HEK293 (cell line): ENCODE measurements around the gene ECM1.

ENCODE experiments used
- CTCF ChIA-PET: fragments of 350-600 bp; formaldehyde crosslinking; extraction: SDS; loops from one replicate; lab custom pipeline; 2021; ENCODE audit warnings: antibody characterized with exemption; lab: Yijun Ruan, JAX
- POLR2A ChIA-PET: fragments of 300-600 bp; formaldehyde crosslinking; extraction: SDS; loops from one replicate; lab custom pipeline; 2020; ENCODE audit warnings: antibody characterized with exemption, inconsistent platforms; lab: Yijun Ruan, JAX
- H3K27ac ChIP-seq: fragments of 200-500 bp; sonication (Bioruptor generic); 2 replicates; pipeline ENCODE4 v1.5.1; 2014; ENCODE audit warnings: low read depth, low read length, control low read depth, inconsistent platforms; ENCODE audit errors: extremely low read depth
- H3K36me3 ChIP-seq, 2 experiments: fragments of 200-500 bp in 1 of 2; sonication (Bioruptor generic) in 1 of 2; 1 replicate in 1 of 2; 2 replicates in 1 of 2; pipeline ENCODE4 v1.5.1; 2014 to 2017; ENCODE audit warnings: inconsistent platforms in 2 of 2, low read length in 2 of 2; ENCODE audit not compliant: control insufficient read depth in 2 of 2, insufficient read depth in 1 of 2
- H3K4me1 ChIP-seq: fragments of 200-500 bp; sonication (Bioruptor generic); 2 replicates; pipeline ENCODE4 v1.5.1; 2014; ENCODE audit warnings: mild to moderate bottlenecking, low read length, inconsistent platforms; ENCODE audit not compliant: control insufficient read depth, insufficient read depth
- H3K4me3 ChIP-seq: 2 replicates; pipeline ENCODE4 v1.5.1; 2011; ENCODE audit warnings: low read depth, mild to moderate bottlenecking, control low read depth, low read length, moderate library complexity
- H3K9me3 ChIP-seq: fragments of 200-500 bp; sonication (Bioruptor generic); 2 replicates; pipeline ENCODE4 v1.5.1; 2014; ENCODE audit warnings: low read depth, low read length, inconsistent platforms; ENCODE audit not compliant: control insufficient read depth, insufficient read depth
- GLIS1 ChIP-seq: fragments of 450-650 bp; formaldehyde crosslinking; IDR thresholded peaks from 2 replicates; pipeline ENCODE4 v1.5.1; 2016; ENCODE audit warnings: missing biosample characterization, missing genetic modification characterization
- KLF9 ChIP-seq: fragments of 450-650 bp; formaldehyde crosslinking; IDR thresholded peaks from 2 replicates; pipeline ENCODE4 v1.5.1; 2016; ENCODE audit warnings: missing biosample characterization, missing genetic modification characterization, low read depth
- MYNN ChIP-seq: fragments of 450-650 bp; formaldehyde crosslinking; IDR thresholded peaks from 2 replicates; pipeline ENCODE4 v1.5.1; 2016; ENCODE audit warnings: missing biosample characterization, missing genetic modification characterization, borderline replicate concordance
- PRDM1 ChIP-seq: fragments of 450-650 bp; formaldehyde crosslinking; IDR thresholded peaks from 2 replicates; pipeline ENCODE4; 2016; ENCODE audit warnings: missing biosample characterization, missing genetic modification characterization
- WT1 ChIP-seq: fragments of 450-650 bp; formaldehyde crosslinking; IDR thresholded peaks from 2 replicates; pipeline ENCODE4 v1.5.1; 2016; ENCODE audit warnings: missing biosample characterization, missing genetic modification characterization
- ZNF155 ChIP-seq: fragments of 450-650 bp; formaldehyde crosslinking; IDR thresholded peaks from 2 replicates; pipeline ENCODE4 v1.5.1; 2016; ENCODE audit warnings: missing biosample characterization, missing genetic modification characterization
- ZNF157 ChIP-seq: fragments of 450-650 bp; formaldehyde crosslinking; IDR thresholded peaks from 2 replicates; pipeline ENCODE4 v1.5.1; 2016; ENCODE audit warnings: missing biosample characterization, missing genetic modification characterization
- ZNF221 ChIP-seq: fragments of 450-650 bp; formaldehyde crosslinking; IDR thresholded peaks from 2 replicates; pipeline ENCODE4 v1.5.1; 2017; ENCODE audit warnings: missing biosample characterization, missing genetic modification characterization, borderline replicate concordance
- ZNF311 ChIP-seq: fragments of 450-650 bp; formaldehyde crosslinking; IDR thresholded peaks from 2 replicates; pipeline ENCODE4 v1.5.1; 2017; ENCODE audit warnings: missing biosample characterization, missing genetic modification characterization, borderline replicate concordance
- ZNF366 ChIP-seq: fragments of 450-650 bp; formaldehyde crosslinking; conservative IDR thresholded peaks from 2 replicates; pipeline ENCODE4 v1.5.1; 2016; ENCODE audit warnings: missing biosample characterization, missing genetic modification characterization
- ZNF423 ChIP-seq: fragments of 450-650 bp; formaldehyde crosslinking; IDR thresholded peaks from 2 replicates; pipeline ENCODE4 v1.5.1; 2016; ENCODE audit warnings: missing biosample characterization, missing genetic modification characterization
- ZNF600 ChIP-seq: fragments of 450-650 bp; formaldehyde crosslinking; IDR thresholded peaks from 2 replicates; pipeline ENCODE4 v1.5.1; 2016; ENCODE audit warnings: missing biosample characterization, missing genetic modification characterization
- ZNF629 ChIP-seq: fragments of 450-650 bp; formaldehyde crosslinking; IDR thresholded peaks from 2 replicates; pipeline ENCODE4 v1.5.1; 2017; ENCODE audit warnings: missing biosample characterization, missing genetic modification characterization
- ZNF654 ChIP-seq: fragments of 450-650 bp; formaldehyde crosslinking; IDR thresholded peaks from 2 replicates; pipeline ENCODE4 v1.5.1; 2016; ENCODE audit warnings: low read depth, missing biosample characterization, missing genetic modification characterization
- ZNF701 ChIP-seq: fragments of 450-650 bp; formaldehyde crosslinking; IDR thresholded peaks from 2 replicates; pipeline ENCODE4 v1.5.1; 2016; ENCODE audit warnings: missing biosample characterization, missing genetic modification characterization
- ZNF76 ChIP-seq: fragments of 450-650 bp; formaldehyde crosslinking; IDR thresholded peaks from 2 replicates; pipeline ENCODE4; 2016; ENCODE audit warnings: low read depth, missing biosample characterization, missing genetic modification characterization, borderline replicate concordance
- ZNF791 ChIP-seq: fragments of 450-650 bp; formaldehyde crosslinking; IDR thresholded peaks from 2 replicates; pipeline ENCODE4 v1.5.1; 2016; ENCODE audit warnings: missing biosample characterization, missing genetic modification characterization
- ZSCAN16 ChIP-seq: fragments of 450-650 bp; formaldehyde crosslinking; IDR thresholded peaks from 2 replicates; pipeline ENCODE4 v1.5.1; 2016; ENCODE audit warnings: missing biosample characterization, missing genetic modification characterization
- TF ChIP-seq, protein P1 (sequence below): fragments of 450-650 bp; formaldehyde crosslinking; IDR thresholded peaks from 2 replicates; pipeline ENCODE4 v1.5.1; 2017; ENCODE audit warnings: missing biosample characterization, mild to moderate bottlenecking, missing genetic modification characterization, moderate library complexity
- TF ChIP-seq, protein P2 (sequence below): fragments of 450-650 bp; formaldehyde crosslinking; IDR thresholded peaks from 2 replicates; pipeline ENCODE4 v1.5.1; 2017; ENCODE audit warnings: missing biosample characterization, missing genetic modification characterization
- TF ChIP-seq, protein P3 (sequence below): fragments of 450-650 bp; formaldehyde crosslinking; IDR thresholded peaks from 2 replicates; pipeline ENCODE4 v1.5.1; 2017; ENCODE audit warnings: missing biosample characterization, missing genetic modification characterization
- TF ChIP-seq, protein P4 (sequence below): fragments of 450-650 bp; formaldehyde crosslinking; IDR thresholded peaks from 2 replicates; pipeline ENCODE4 v1.5.1; 2016; ENCODE audit warnings: missing biosample characterization, missing genetic modification characterization

ECM1 gene

DNA sequence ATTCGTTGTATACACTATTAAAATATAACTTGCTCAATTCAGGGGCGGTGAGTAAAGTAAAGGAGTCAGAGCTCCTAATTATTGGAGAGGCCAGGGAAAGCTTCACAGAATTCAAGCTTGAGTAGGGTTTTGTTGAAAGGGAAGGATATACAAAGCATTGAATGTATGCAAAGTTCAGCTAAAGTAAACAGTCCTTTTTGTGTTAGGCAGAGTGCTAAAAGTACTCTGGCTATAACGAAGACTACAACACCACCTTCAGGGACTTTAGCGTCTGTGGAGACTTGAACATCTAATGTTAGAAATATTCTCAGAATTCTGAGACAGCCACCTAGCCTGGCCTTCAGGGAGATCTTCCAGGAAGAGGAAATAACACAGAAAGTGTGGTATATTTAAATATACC lies 8.7 kb downstream of the ECM1 start:
- Histone ChIP-seq H3K4me3 (no peak overlapping the region), H3K36me3 (peaks cover 0 to 8% of the 10 kb centered on the region in 2 experiments; a peak in 2 of 3 replicates), H3K9me3 (no peaks in the 10 kb centered on the region), H3K4me1 (no peaks in the 10 kb centered on the region), H3K27ac (no peak overlapping the region)
- POLR2A ChIA-PET: interaction anchor here (0.7 to 2.0 kb wide), 9 partner anchors 13 to 63 kb away, joined by 3 to 9 read pairs (median 5); partner anchors contain the start of gene MCL1
- CTCF ChIA-PET: interaction anchor here (1.0 to 6.6 kb wide), 7 partner anchors 13 to 260 kb away, joined by 3 to 50 read pairs (median 5); no protein-coding TSS in a partner anchor
- TF ChIP-seq ZNF701 (tag by site-specific recombination) (no peak), ZNF654 (tag by site-specific recombination) (peak; percentile 46), PRDM1 (tag by site-specific recombination) (0 out of 2 replicates have a peak, but pooled peaks have one; percentile 24), WT1 (tag by site-specific recombination) (no peak)
- TF ChIP-seq, all 188 proteins: peak for 2

DNA sequence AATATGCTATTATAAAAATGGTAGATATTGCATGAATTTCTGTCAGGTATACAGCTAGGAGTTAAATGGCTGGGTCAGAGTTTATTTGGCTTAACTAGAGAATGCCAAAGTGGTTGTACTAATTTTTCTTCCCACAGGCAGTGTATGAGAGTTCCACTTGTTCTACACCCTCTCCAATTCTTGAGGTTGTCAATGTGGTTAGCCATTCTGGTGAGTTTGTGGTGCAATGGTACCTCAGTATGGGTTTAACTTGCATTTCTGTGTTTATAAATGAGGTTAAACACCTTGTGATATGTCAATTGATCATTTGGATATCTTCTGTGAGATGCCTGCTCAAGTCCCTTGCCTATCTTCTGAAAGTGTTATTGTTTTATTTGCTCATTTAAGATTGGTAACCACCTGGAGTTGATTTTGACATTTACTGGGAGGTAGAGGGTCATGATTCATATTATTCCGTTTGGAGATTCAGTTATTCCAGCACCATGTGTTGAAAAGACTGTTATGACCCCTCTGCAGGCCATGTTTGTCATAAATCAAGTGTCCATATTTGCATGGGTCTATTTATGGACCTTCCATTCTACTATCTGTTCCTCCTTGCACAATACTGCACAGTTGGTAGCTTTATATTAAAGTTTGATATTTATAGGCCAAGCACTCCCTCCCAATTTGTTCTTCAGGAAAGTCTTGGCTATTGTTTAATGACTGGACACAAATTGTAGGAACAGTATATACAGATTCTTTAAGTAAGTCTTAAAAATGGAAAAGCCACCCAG lies 13.5 kb downstream of the ECM1 start:
- ChIA-PET POLR2A (interaction anchor here (0.6 kb wide), 1 partner anchor 55 kb away, joined by 5 read pairs; no protein-coding TSS in a partner anchor), CTCF (interaction anchor here (6.6 kb wide), 1 partner anchor 12 kb away, joined by 50 read pairs; no protein-coding TSS in a partner anchor)
- Histone ChIP-seq H3K4me3 (no peak overlapping the region), H3K4me1 (no peaks in the 10 kb centered on the region), H3K27ac (no peak overlapping the region), H3K9me3 (no peaks in the 10 kb centered on the region), H3K36me3 (no peaks in the 10 kb centered on the region; a peak in 1 of 3 replicates)
- TF ChIP-seq, protein P1, sequence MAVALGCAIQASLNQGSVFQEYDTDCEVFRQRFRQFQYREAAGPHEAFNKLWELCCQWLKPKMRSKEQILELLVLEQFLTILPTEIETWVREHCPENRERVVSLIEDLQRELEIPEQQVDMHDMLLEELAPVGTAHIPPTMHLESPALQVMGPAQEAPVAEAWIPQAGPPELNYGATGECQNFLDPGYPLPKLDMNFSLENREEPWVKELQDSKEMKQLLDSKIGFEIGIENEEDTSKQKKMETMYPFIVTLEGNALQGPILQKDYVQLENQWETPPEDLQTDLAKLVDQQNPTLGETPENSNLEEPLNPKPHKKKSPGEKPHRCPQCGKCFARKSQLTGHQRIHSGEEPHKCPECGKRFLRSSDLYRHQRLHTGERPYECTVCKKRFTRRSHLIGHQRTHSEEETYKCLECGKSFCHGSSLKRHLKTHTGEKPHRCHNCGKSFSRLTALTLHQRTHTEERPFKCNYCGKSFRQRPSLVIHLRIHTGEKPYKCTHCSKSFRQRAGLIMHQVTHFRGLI (tag by site-specific recombination): no peak
- TF ChIP-seq ZNF157 (no peak), KLF9 (tag by site-specific recombination) (no peak), ZNF791 (tag by site-specific recombination) (no peak), ZNF311 (tag by site-specific recombination) (no peak), ZNF423 (tag by site-specific recombination) (no peak), ZSCAN16 (tag by site-specific recombination) (no peak), ZNF76 (tag by site-specific recombination) (no peak), ZNF366 (tag by site-specific recombination) (no peak), MYNN (tag by site-specific recombination) (no peak), GLIS1 (tag by site-specific recombination) (no peak), ZNF155 (tag by site-specific recombination) (no peak), ZNF221 (no peak), ZNF600 (tag by site-specific recombination) (no peak), ZNF629 (tag by site-specific recombination) (no peak)
- TF ChIP-seq, protein P2, sequence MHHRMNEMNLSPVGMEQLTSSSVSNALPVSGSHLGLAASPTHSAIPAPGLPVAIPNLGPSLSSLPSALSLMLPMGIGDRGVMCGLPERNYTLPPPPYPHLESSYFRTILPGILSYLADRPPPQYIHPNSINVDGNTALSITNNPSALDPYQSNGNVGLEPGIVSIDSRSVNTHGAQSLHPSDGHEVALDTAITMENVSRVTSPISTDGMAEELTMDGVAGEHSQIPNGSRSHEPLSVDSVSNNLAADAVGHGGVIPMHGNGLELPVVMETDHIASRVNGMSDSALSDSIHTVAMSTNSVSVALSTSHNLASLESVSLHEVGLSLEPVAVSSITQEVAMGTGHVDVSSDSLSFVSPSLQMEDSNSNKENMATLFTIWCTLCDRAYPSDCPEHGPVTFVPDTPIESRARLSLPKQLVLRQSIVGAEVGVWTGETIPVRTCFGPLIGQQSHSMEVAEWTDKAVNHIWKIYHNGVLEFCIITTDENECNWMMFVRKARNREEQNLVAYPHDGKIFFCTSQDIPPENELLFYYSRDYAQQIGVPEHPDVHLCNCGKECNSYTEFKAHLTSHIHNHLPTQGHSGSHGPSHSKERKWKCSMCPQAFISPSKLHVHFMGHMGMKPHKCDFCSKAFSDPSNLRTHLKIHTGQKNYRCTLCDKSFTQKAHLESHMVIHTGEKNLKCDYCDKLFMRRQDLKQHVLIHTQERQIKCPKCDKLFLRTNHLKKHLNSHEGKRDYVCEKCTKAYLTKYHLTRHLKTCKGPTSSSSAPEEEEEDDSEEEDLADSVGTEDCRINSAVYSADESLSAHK (tag by site-specific recombination): no peak
- TF ChIP-seq, protein P3, sequence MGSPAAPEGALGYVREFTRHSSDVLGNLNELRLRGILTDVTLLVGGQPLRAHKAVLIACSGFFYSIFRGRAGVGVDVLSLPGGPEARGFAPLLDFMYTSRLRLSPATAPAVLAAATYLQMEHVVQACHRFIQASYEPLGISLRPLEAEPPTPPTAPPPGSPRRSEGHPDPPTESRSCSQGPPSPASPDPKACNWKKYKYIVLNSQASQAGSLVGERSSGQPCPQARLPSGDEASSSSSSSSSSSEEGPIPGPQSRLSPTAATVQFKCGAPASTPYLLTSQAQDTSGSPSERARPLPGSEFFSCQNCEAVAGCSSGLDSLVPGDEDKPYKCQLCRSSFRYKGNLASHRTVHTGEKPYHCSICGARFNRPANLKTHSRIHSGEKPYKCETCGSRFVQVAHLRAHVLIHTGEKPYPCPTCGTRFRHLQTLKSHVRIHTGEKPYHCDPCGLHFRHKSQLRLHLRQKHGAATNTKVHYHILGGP (tag by site-specific recombination): no peak
- TF ChIP-seq, protein P4, sequence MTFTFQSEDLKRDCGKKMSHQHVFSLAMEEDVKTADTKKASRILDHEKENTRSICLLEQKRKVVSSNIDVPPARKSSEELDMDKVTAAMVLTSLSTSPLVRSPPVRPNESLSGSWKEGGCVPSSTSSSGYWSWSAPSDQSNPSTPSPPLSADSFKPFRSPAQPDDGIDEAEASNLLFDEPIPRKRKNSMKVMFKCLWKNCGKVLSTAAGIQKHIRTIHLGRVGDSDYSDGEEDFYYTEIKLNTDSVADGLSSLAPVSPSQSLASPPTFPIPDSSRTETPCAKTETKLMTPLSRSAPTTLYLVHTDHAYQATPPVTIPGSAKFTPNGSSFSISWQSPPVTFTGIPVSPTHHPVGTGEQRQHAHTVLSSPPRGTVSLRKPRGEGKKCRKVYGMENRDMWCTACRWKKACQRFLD (tag by site-specific recombination): no peak
